ENCODE results near the gene KANK4.

KANK4 gene

GRCh38 chr1:62221171-62221570 is 98.1 kb downstream of the KANK4 start:
- TF ChIP-seq NFIC (IDR thresholded peaks at IDR 0.05): no peak
- no peak for TF ChIP-seq RAD21 (IDR thresholded peaks at IDR 0.05; ENCODE audit: low read depth)
- TF ChIP-seq CREB1 (IDR thresholded peaks at IDR 0.05; ENCODE audit: low read depth): no peak
- TF ChIP-seq ZBTB7A (IDR thresholded peaks at IDR 0.05; ENCODE audit: low read depth): no peak
- TF ChIP-seq REST (IDR thresholded peaks at IDR 0.05; ENCODE audit: low read depth): no peak
- TF ChIP-seq USF1 (IDR thresholded peaks at IDR 0.05): no peak
- no peak for TF ChIP-seq MAX (IDR thresholded peaks at IDR 0.05)
- no peak for TF ChIP-seq EGR1 (IDR thresholded peaks at IDR 0.05)
- TF ChIP-seq EP300 (IDR thresholded peaks at IDR 0.05; ENCODE audit: borderline replicate concordance): no peak
- TF ChIP-seq TCF12 (IDR thresholded peaks at IDR 0.05; ENCODE audit: low read depth): no peak
- TF ChIP-seq FOXM1 (IDR thresholded peaks at IDR 0.05; ENCODE audit: borderline replicate concordance, low read depth): no peak
- TF ChIP-seq TEAD4 (IDR thresholded peaks at IDR 0.05): no peak
- TF ChIP-seq YY1 (IDR thresholded peaks at IDR 0.05; ENCODE audit: low read depth): no peak
- no peak for TF ChIP-seq CEBPB (IDR thresholded peaks at IDR 0.05)

GRCh38 chr1:62218604-62219003 is 100.6 kb downstream of the KANK4 start:
- TF ChIP-seq TEAD4 (IDR thresholded peaks at IDR 0.05): no peak
- no peak for TF ChIP-seq CEBPB (IDR thresholded peaks at IDR 0.05)
- no peak for TF ChIP-seq USF1 (IDR thresholded peaks at IDR 0.05)
- TF ChIP-seq TAF1 (IDR thresholded peaks at IDR 0.05; ENCODE audit: low read depth): no peak
- no peak for TF ChIP-seq YY1 (IDR thresholded peaks at IDR 0.05; ENCODE audit: low read depth)
- no peak for TF ChIP-seq CREB1 (IDR thresholded peaks at IDR 0.05; ENCODE audit: low read depth)
- no peak for TF ChIP-seq FOXM1 (IDR thresholded peaks at IDR 0.05; ENCODE audit: borderline replicate concordance, low read depth)
- no peak for TF ChIP-seq REST (IDR thresholded peaks at IDR 0.05; ENCODE audit: low read depth)
- no peak for TF ChIP-seq MAX (IDR thresholded peaks at IDR 0.05)
- TF ChIP-seq NFIC (IDR thresholded peaks at IDR 0.05): no peak
- TF ChIP-seq RAD21 (IDR thresholded peaks at IDR 0.05; ENCODE audit: low read depth): no peak
- TF ChIP-seq ZBTB7A (IDR thresholded peaks at IDR 0.05; ENCODE audit: low read depth): no peak
- no peak for TF ChIP-seq TCF12 (IDR thresholded peaks at IDR 0.05; ENCODE audit: low read depth)
- no peak for TF ChIP-seq EP300 (IDR thresholded peaks at IDR 0.05; ENCODE audit: borderline replicate concordance)
- no peak for TF ChIP-seq EGR1 (IDR thresholded peaks at IDR 0.05)

GRCh38 chr1:62213075-62213914 is 105.9 kb downstream of the KANK4 start:
- TF ChIP-seq RAD21 (IDR thresholded peaks at IDR 0.05; ENCODE audit: low read depth) (no peak), TAF1 (IDR thresholded peaks at IDR 0.05; ENCODE audit: low read depth) (no peak), TCF12 (IDR thresholded peaks at IDR 0.05; ENCODE audit: low read depth) (no peak), EGR1 (IDR thresholded peaks at IDR 0.05) (no peak), REST (IDR thresholded peaks at IDR 0.05; ENCODE audit: low read depth) (no peak), TEAD4 (IDR thresholded peaks at IDR 0.05) (no peak)

- no peak for TF ChIP-seq USF1 (IDR thresholded peaks at IDR 0.05)
- TF ChIP-seq MAX (IDR thresholded peaks at IDR 0.05): no peak
- TF ChIP-seq EP300 (IDR thresholded peaks at IDR 0.05; ENCODE audit: borderline replicate concordance): no peak
- TF ChIP-seq FOXM1 (IDR thresholded peaks at IDR 0.05; ENCODE audit: borderline replicate concordance, low read depth): no peak
- no peak for TF ChIP-seq REST (IDR thresholded peaks at IDR 0.05; ENCODE audit: low read depth)
- TF ChIP-seq TAF1 (IDR thresholded peaks at IDR 0.05; ENCODE audit: low read depth): no peak
- no peak for TF ChIP-seq TCF12 (IDR thresholded peaks at IDR 0.05; ENCODE audit: low read depth)
- no peak for TF ChIP-seq EGR1 (IDR thresholded peaks at IDR 0.05)
- no peak for TF ChIP-seq TEAD4 (IDR thresholded peaks at IDR 0.05)
- no peak for TF ChIP-seq CEBPB (IDR thresholded peaks at IDR 0.05)
- TF ChIP-seq CREB1 (IDR thresholded peaks at IDR 0.05; ENCODE audit: low read depth): no peak
Measured at GRCh38 chr1:62212411-62212810, 106.8 kb downstream of the KANK4 start.
